SK-N-SH treated with all-trans-retinoic acid at 6 μM for 48 hours (cell line): ENCODE measurements around the gene BTBD8.

Source experiments
- ATAC-seq: fragments of 200-7000 bp; cut with Tn5 transposase; 3 replicates; pipeline ENCODE4 v1.9.1; 2020; ENCODE audit warnings: mild to moderate bottlenecking, moderate library complexity
- ARNTL ChIP-seq: fragments of 450-650 bp; formaldehyde crosslinking; IDR thresholded peaks from 2 replicates; pipeline ENCODE4 v1.5.0; 2020; ENCODE audit warnings: low read depth, mild to moderate bottlenecking, moderate library complexity, borderline replicate concordance
- BACH2 ChIP-seq: fragments of 250-450 bp; sonication (Bioruptor Pico); IDR thresholded peaks from 2 replicates; pipeline ENCODE4 v1.9.0; 2021; ENCODE audit warnings: mild to moderate bottlenecking, borderline replicate concordance
- CREB5 ChIP-seq: fragments of 250-450 bp; sonication (Bioruptor Pico); IDR thresholded peaks from 2 replicates; pipeline ENCODE4 v1.5.1; 2020; ENCODE audit warnings: low read depth, mild to moderate bottlenecking, moderate library complexity
- CSDC2 ChIP-seq: fragments of 250-450 bp; sonication (Bioruptor Pico); IDR thresholded peaks from 2 replicates; pipeline ENCODE4 v1.5.0; 2020; ENCODE audit warnings: mild to moderate bottlenecking, moderate library complexity
- ESRRG ChIP-seq: fragments of 250-450 bp; sonication (Bioruptor Pico); IDR thresholded peaks from 2 replicates; pipeline ENCODE4 v1.6.1; 2021; ENCODE audit warnings: mild to moderate bottlenecking
- GLIS3 ChIP-seq: fragments of 250-450 bp; sonication (Bioruptor Pico); IDR thresholded peaks from 2 replicates; pipeline ENCODE4 v1.5.0; 2020; ENCODE audit warnings: mild to moderate bottlenecking, moderate library complexity
- ISL1 ChIP-seq: fragments of 250-450 bp; sonication (Bioruptor Pico); IDR thresholded peaks from 2 replicates; pipeline ENCODE4 v2.1.2; 2022; ENCODE audit warnings: mild to moderate bottlenecking, moderate library complexity
- OSR1 ChIP-seq: fragments of 250-450 bp; sonication (Bioruptor Pico); IDR thresholded peaks from 2 replicates; pipeline ENCODE4 v1.8.0; 2022; ENCODE audit warnings: moderate library complexity, mild to moderate bottlenecking, inconsistent platforms
- PPARA ChIP-seq: fragments of 250-450 bp; sonication (Bioruptor Pico); IDR thresholded peaks from 2 replicates; pipeline ENCODE4 v1.5.0; 2020; ENCODE audit warnings: mild to moderate bottlenecking, borderline replicate concordance
- RARB ChIP-seq: fragments of 250-450 bp; sonication (Bioruptor Pico); IDR thresholded peaks from 2 replicates; pipeline ENCODE4 v1.8.0; 2021; ENCODE audit warnings: mild to moderate bottlenecking, moderate library complexity
- SNAI2 ChIP-seq: fragments of 250-450 bp; sonication (Bioruptor Pico); IDR thresholded peaks from 2 replicates; pipeline ENCODE4 v1.5.0; 2020; ENCODE audit warnings: mild to moderate bottlenecking, moderate library complexity
- TCF4 ChIP-seq: fragments of 250-450 bp; sonication (Bioruptor Pico); IDR thresholded peaks from 2 replicates; pipeline ENCODE4 v1.8.0; 2021; ENCODE audit warnings: mild to moderate bottlenecking, moderate library complexity, borderline replicate concordance
- TOX ChIP-seq: fragments of 250-450 bp; sonication (Bioruptor Pico); IDR thresholded peaks from 2 replicates; pipeline ENCODE4 v1.8.0; 2021; ENCODE audit warnings: mild to moderate bottlenecking, moderate library complexity, borderline replicate concordance
- TSHZ2 ChIP-seq: fragments of 250-450 bp; sonication (Bioruptor Pico); IDR thresholded peaks from 2 replicates; pipeline ENCODE4 v1.5.0; 2020; ENCODE audit warnings: mild to moderate bottlenecking, moderate library complexity
- ZC3H10 ChIP-seq: fragments of 250-450 bp; sonication (Bioruptor Pico); IDR thresholded peaks from 2 replicates; pipeline ENCODE4 v1.5.1; 2021; ENCODE audit warnings: mild to moderate bottlenecking, moderate library complexity
- ZFP3 ChIP-seq: fragments of 250-450 bp; sonication (Bioruptor Pico); IDR thresholded peaks from 2 replicates; pipeline ENCODE4 v1.5.0; 2020; ENCODE audit warnings: mild to moderate bottlenecking, moderate library complexity
- ZFP30 ChIP-seq: fragments of 450-650 bp; formaldehyde crosslinking; IDR thresholded peaks from 2 replicates; pipeline ENCODE4 v1.5.0; 2022; ENCODE audit warnings: mild to moderate bottlenecking, moderate library complexity
- ZNF565 ChIP-seq: fragments of 450-650 bp; formaldehyde crosslinking; conservative IDR thresholded peaks from 2 replicates; pipeline ENCODE4 v1.5.0; 2020; ENCODE audit warnings: low read depth, mild to moderate bottlenecking, moderate library complexity
- ZNF70 ChIP-seq: fragments of 450-650 bp; formaldehyde crosslinking; IDR thresholded peaks from 2 replicates; pipeline ENCODE4 v1.5.0; 2020; ENCODE audit warnings: mild to moderate bottlenecking, moderate library complexity
- ZNF8 ChIP-seq: fragments of 450-650 bp; formaldehyde crosslinking; IDR thresholded peaks from 2 replicates; pipeline ENCODE4 v1.5.0; 2020; ENCODE audit warnings: mild to moderate bottlenecking, moderate library complexity
- TF ChIP-seq, protein P1 (sequence below): fragments of 250-450 bp; sonication (Bioruptor Pico); IDR thresholded peaks from 2 replicates; pipeline ENCODE4 v1.8.0; 2021; ENCODE audit warnings: low read depth, mild to moderate bottlenecking, moderate library complexity, borderline replicate concordance

BTBD8 gene

GRCh38 chr1:92211166-92211565 lies 131.0 kb downstream of the BTBD8 start:
- TF ChIP-seq ARNTL (CRISPR knock-in tag) (no peak), BACH2 (CRISPR knock-in tag) (no peak), TCF4 (CRISPR knock-in tag) (no peak), GLIS3 (no peak), ZNF8 (CRISPR knock-in tag) (no peak), ZNF565 (no peak), ZFP3 (CRISPR knock-in tag) (no peak), RARB (no peak)
- no peak for ATAC-seq

- no peak for TF ChIP-seq SNAI2 (CRISPR knock-in tag)
- TF ChIP-seq, all 23 proteins: peak for 0
- no peak for ATAC-seq
These were observed 137.6 kb downstream of the BTBD8 start, which contains the start of gene C1orf146 for GRCh38 chr1:92217721-92218120. TSS of gene C1orf146 (plus strand) at chr1:92217915. CDS start at chr1:92231421, 13,506 bp downstream.

- ATAC-seq, result no peak
- no peak for TF ChIP-seq BACH2 (CRISPR knock-in tag)
- no peak for TF ChIP-seq ZNF8 (CRISPR knock-in tag)
- no peak for TF ChIP-seq TOX (CRISPR knock-in tag)
- no peak for TF ChIP-seq SNAI2 (CRISPR knock-in tag)
- no peak for TF ChIP-seq RARB
- TF ChIP-seq ZFP30 (CRISPR knock-in tag), result no peak
These were observed 138.4 kb downstream of the BTBD8 start for GRCh38 chr1:92218559-92218958.

- TF ChIP-seq RARB (no peak), TCF4 (CRISPR knock-in tag) (no peak), OSR1 (CRISPR knock-in tag) (no peak), ZNF565 (no peak), ISL1 (no peak), CREB5 (CRISPR knock-in tag) (no peak), BACH2 (CRISPR knock-in tag) (no peak), TOX (CRISPR knock-in tag) (no peak), ARNTL (CRISPR knock-in tag) (no peak), SNAI2 (CRISPR knock-in tag) (no peak), CSDC2 (CRISPR knock-in tag) (no peak), ZNF8 (CRISPR knock-in tag) (no peak), GLIS3 (no peak), ZC3H10 (CRISPR knock-in tag) (no peak), PPARA (CRISPR knock-in tag) (no peak)
- ATAC-seq, result no peak
These were observed 138.9 kb downstream of the BTBD8 start for GRCh38 chr1:92219028-92219427.

DNA sequence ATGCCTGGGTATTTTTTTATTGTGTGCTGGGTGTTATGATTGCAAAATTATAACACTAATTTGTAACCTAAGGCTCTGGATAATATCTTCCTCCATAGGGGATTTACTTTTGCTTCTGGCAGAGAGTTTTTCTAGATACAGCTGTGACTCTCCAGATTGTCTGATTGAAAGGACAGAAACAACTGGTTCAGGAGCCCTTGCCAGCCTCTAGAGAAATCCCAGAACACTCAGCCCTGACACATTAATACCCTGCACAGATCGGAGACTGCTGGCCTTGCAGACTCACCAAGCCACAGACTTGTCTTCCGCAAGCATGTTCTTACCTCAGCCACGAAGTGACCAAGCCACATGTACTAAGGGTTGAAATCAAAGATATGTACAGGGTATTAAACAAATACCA lies 148.3 kb downstream of the BTBD8 start:
- no peak for ATAC-seq
- TF ChIP-seq, protein P1, sequence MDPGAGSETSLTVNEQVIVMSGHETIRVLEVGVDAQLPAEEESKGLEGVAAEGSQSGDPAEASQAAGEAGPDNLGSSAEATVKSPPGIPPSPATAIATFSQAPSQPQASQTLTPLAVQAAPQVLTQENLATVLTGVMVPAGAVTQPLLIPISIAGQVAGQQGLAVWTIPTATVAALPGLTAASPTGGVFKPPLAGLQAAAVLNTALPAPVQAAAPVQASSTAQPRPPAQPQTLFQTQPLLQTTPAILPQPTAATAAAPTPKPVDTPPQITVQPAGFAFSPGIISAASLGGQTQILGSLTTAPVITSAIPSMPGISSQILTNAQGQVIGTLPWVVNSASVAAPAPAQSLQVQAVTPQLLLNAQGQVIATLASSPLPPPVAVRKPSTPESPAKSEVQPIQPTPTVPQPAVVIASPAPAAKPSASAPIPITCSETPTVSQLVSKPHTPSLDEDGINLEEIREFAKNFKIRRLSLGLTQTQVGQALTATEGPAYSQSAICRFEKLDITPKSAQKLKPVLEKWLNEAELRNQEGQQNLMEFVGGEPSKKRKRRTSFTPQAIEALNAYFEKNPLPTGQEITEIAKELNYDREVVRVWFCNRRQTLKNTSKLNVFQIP (CRISPR knock-in tag), result no peak
- no peak for TF ChIP-seq CSDC2 (CRISPR knock-in tag)
- TF ChIP-seq ZNF70 (CRISPR knock-in tag), result no peak
- no peak for TF ChIP-seq ISL1
- no peak for TF ChIP-seq BACH2 (CRISPR knock-in tag)
- TF ChIP-seq CREB5 (CRISPR knock-in tag), result no peak

- ATAC-seq, result no peak
- TF ChIP-seq ZNF70 (CRISPR knock-in tag) (no peak), CSDC2 (CRISPR knock-in tag) (no peak), CREB5 (CRISPR knock-in tag) (no peak), ZFP3 (CRISPR knock-in tag) (no peak), ISL1 (no peak), ARNTL (CRISPR knock-in tag) (no peak), ZNF8 (CRISPR knock-in tag) (no peak), ZNF565 (no peak), ESRRG (CRISPR knock-in tag) (no peak), OSR1 (CRISPR knock-in tag) (no peak), TSHZ2 (CRISPR knock-in tag) (no peak), TOX (CRISPR knock-in tag) (no peak), TCF4 (CRISPR knock-in tag) (no peak)
- TF ChIP-seq, protein P1 (CRISPR knock-in tag), result no peak
These were observed 150.6 kb downstream of the BTBD8 start for GRCh38 chr1:92230736-92231135.
